ENCODE measurements around the gene OTUB2. TPM values are rescaled to one million over a fixed set of nuclear protein-coding genes. Genes with fewer than 3 reads are reported as not detected.

The OTUB2 gene
- total RNA-seq, 5 donors from 2014 or later (not counting 1 experiment from before 2014, with no cell fraction given): 0.09 to 0.57 (median 0.28) TPM

- DNase-seq: peak in 1 of 35 experiments; percentile 5
- Histone ChIP-seq H3K27me3 (replicated peaks in 1 of 2; ENCODE audit: control insufficient read depth in 2 of 2, extremely low read depth in 1 of 2, insufficient read depth in 2 of 2, low read length in 1 of 2) (no peaks in the 10 kb centered on the region), H3K36me3 (ENCODE audit: control insufficient read depth in 2 of 2, extremely low read depth in 1 of 2, insufficient read depth in 1 of 2, low read length in 1 of 2) (peaks cover 19 to 94% of the 10 kb centered on the region in 2 donors), H3K4me1 (ENCODE audit: control insufficient read depth in 1 of 2, extremely low read depth in 1 of 2, insufficient read depth in 2 of 2, low read length in 2 of 2) (peaks cover 21 to 32% of the 10 kb centered on the region in 2 experiments), H3K9me3 (no peaks in the 10 kb centered on the region), H3K27ac (ENCODE audit: low read length) (no peak overlapping the region), H3K4me3 (ENCODE audit: control insufficient read depth in 1 of 2, extremely low read depth in 1 of 2, low read length in 1 of 2) (no peak overlapping the region)
- Mint-ChIP-seq H3K9me3 (no peaks in the 10 kb centered on the region), H3K27ac (peak overlapping the region in 1 of 2 donors; percentile 39), H3K36me3 (peaks cover 79% of the 10 kb centered on the region), H3K4me3 (no peak overlapping the region), H3K27me3 (no peaks in the 10 kb centered on the region), H3K4me1 (peaks cover 42 to 64% (median 51%) of the 10 kb centered on the region in 3 donors)
- ChIA-PET POLR2A (no interaction called here), CTCF (no interaction called here)
- ATAC-seq (replicated peaks in 1 of 4): no peak
- 95% methylated on average over 7 of the region's 7 CpGs for WGBS (ENCODE audit: insufficient coverage)
Observed at GRCh38 chr14:94054936-94055335, 28.8 kb downstream of the OTUB2 start.

GRCh38 chr14:94056579-94057308, 30.6 kb downstream of the OTUB2 start:
- peaks cover 60 to 69% (median 66%) of the 10 kb centered on the region in 3 donors for H3K4me1 Mint-ChIP-seq
- peaks cover 24 to 40% of the 10 kb centered on the region in 2 experiments for H3K4me1 ChIP-seq (ENCODE audit: control insufficient read depth in 1 of 2, extremely low read depth in 1 of 2, insufficient read depth in 2 of 2, low read length in 2 of 2)
- CTCF ChIA-PET: interaction anchor here (0.6 to 1.2 kb wide), 6 partner anchors 10 to 79 kb away, joined by 3 to 4 read pairs (median 3); no protein-coding TSS in a partner anchor
- peak overlapping the region in 1 of 3 donors; percentile 5 for H3K4me3 Mint-ChIP-seq
- peaks cover 25 to 95% of the 10 kb centered on the region in 2 donors for H3K36me3 ChIP-seq (ENCODE audit: control insufficient read depth in 2 of 2, extremely low read depth in 1 of 2, insufficient read depth in 1 of 2, low read length in 1 of 2)
- no peaks in the 10 kb centered on the region for H3K27me3 ChIP-seq (replicated peaks in 1 of 2; ENCODE audit: control insufficient read depth in 2 of 2, extremely low read depth in 1 of 2, insufficient read depth in 2 of 2, low read length in 1 of 2)
- POLR2A ChIA-PET: no interaction called here
- no peaks in the 10 kb centered on the region for H3K9me3 ChIP-seq
- peaks cover 80% of the 10 kb centered on the region for H3K36me3 Mint-ChIP-seq
- H3K9me3 Mint-ChIP-seq: no peaks in the 10 kb centered on the region
- DNase-seq: peak in 4 of 35 experiments; percentile 12 to 48 (median 21)
- H3K27me3 Mint-ChIP-seq: no peaks in the 10 kb centered on the region
- ATAC-seq (replicated peaks in 1 of 4): peak in 2 of 4 experiments; percentile 36 to 45
- H3K4me3 ChIP-seq (ENCODE audit: control insufficient read depth in 1 of 2, extremely low read depth in 1 of 2, low read length in 1 of 2): no peak overlapping the region
- WGBS (ENCODE audit: insufficient coverage): 0% methylated on average over 3 of the region's 6 CpGs
- peak overlapping the region; percentile 70 to 82 for H3K27ac Mint-ChIP-seq
- no peak overlapping the region for H3K27ac ChIP-seq (ENCODE audit: low read length)

GRCh38 chr14:94058128-94058673, 32.1 kb downstream of the OTUB2 start:
- 60% methylated on average over 1 of the region's 1 CpG for WGBS (ENCODE audit: insufficient coverage)
- DNase-seq (peak in 1 of 35 experiments; percentile 1), ATAC-seq (replicated peaks in 1 of 4) (no peak)
- H3K27me3 ChIP-seq (replicated peaks in 1 of 2; ENCODE audit: control insufficient read depth in 2 of 2, extremely low read depth in 1 of 2, insufficient read depth in 2 of 2, low read length in 1 of 2): no peaks in the 10 kb centered on the region
- H3K9me3 Mint-ChIP-seq: no peaks in the 10 kb centered on the region
- H3K27ac ChIP-seq (ENCODE audit: low read length): no peak overlapping the region
- H3K4me1 ChIP-seq (ENCODE audit: control insufficient read depth in 1 of 2, extremely low read depth in 1 of 2, insufficient read depth in 2 of 2, low read length in 2 of 2): peaks cover 24 to 40% of the 10 kb centered on the region in 2 experiments
- no peak overlapping the region for H3K4me3 ChIP-seq (ENCODE audit: control insufficient read depth in 1 of 2, extremely low read depth in 1 of 2, low read length in 1 of 2)
- peaks cover 69 to 81% (median 78%) of the 10 kb centered on the region in 3 donors for H3K4me1 Mint-ChIP-seq
- H3K27ac Mint-ChIP-seq: peak overlapping the region; percentile 51 to 53
- POLR2A ChIA-PET: interaction anchor here (0.7 to 1.4 kb wide), 3 partner anchors 9 to 22 kb away, joined by 3 to 4 read pairs (median 3); partner anchors contain the start of genes DDX24 (in 1 of the 2) and IFI27L1 (in 1 of the 2)
- peaks cover 14 to 95% of the 10 kb centered on the region in 2 donors for H3K36me3 ChIP-seq (ENCODE audit: control insufficient read depth in 2 of 2, extremely low read depth in 1 of 2, insufficient read depth in 1 of 2, low read length in 1 of 2)
- H3K4me3 Mint-ChIP-seq: peak overlapping the region in 1 of 3 donors; percentile 27
- no peaks in the 10 kb centered on the region for H3K27me3 Mint-ChIP-seq
- H3K9me3 ChIP-seq: no peaks in the 10 kb centered on the region
- CTCF ChIA-PET: interaction anchor here in 1 of 2 donors (1.2 kb wide), 1 partner anchor 22 kb away, joined by 3 read pairs; no protein-coding TSS in a partner anchor
- H3K36me3 Mint-ChIP-seq: peaks cover 82% of the 10 kb centered on the region

GRCh38 chr14:94058674-94059138, 32.6 kb downstream of the OTUB2 start:
- H3K4me1 ChIP-seq (ENCODE audit: control insufficient read depth in 1 of 2, extremely low read depth in 1 of 2, insufficient read depth in 2 of 2, low read length in 2 of 2): peaks cover 24 to 40% of the 10 kb centered on the region in 2 experiments
- no peak overlapping the region for H3K27ac ChIP-seq (ENCODE audit: low read length)
- WGBS (ENCODE audit: insufficient coverage): 82% methylated on average over 3 of the region's 5 CpGs
- H3K9me3 Mint-ChIP-seq: no peaks in the 10 kb centered on the region
- H3K27me3 ChIP-seq (replicated peaks in 1 of 2; ENCODE audit: control insufficient read depth in 2 of 2, extremely low read depth in 1 of 2, insufficient read depth in 2 of 2, low read length in 1 of 2): no peaks in the 10 kb centered on the region
- H3K4me3 ChIP-seq (ENCODE audit: control insufficient read depth in 1 of 2, extremely low read depth in 1 of 2, low read length in 1 of 2): no peak overlapping the region
- DNase-seq: peak in 1 of 35 experiments; percentile 3
- H3K9me3 ChIP-seq: no peaks in the 10 kb centered on the region
- H3K27me3 Mint-ChIP-seq: no peaks in the 10 kb centered on the region
- peaks cover 84% of the 10 kb centered on the region for H3K36me3 Mint-ChIP-seq
- H3K4me1 Mint-ChIP-seq: peaks cover 71 to 85% (median 80%) of the 10 kb centered on the region in 3 donors
- peak overlapping the region in 1 of 2 donors; percentile 51 for H3K27ac Mint-ChIP-seq
- ChIA-PET POLR2A (interaction anchor here (1.0 to 1.4 kb wide), 3 partner anchors 9 to 22 kb away, joined by 3 to 4 read pairs (median 3); partner anchors contain the start of genes DDX24 (in 1 of the 2) and IFI27L1 (in 1 of the 2)), CTCF (no interaction called here)
- no peak for ATAC-seq (replicated peaks in 1 of 4)
- peaks cover 14 to 93% of the 10 kb centered on the region in 2 donors for H3K36me3 ChIP-seq (ENCODE audit: control insufficient read depth in 2 of 2, extremely low read depth in 1 of 2, insufficient read depth in 1 of 2, low read length in 1 of 2)
- peak overlapping the region in 1 of 3 donors; percentile 27 for H3K4me3 Mint-ChIP-seq

GRCh38 chr14:94059998-94060397, 33.9 kb downstream of the OTUB2 start:
- H3K4me3 ChIP-seq (ENCODE audit: control insufficient read depth in 1 of 2, extremely low read depth in 1 of 2, low read length in 1 of 2): no peak overlapping the region
- no peak for ATAC-seq (replicated peaks in 1 of 4)
- Mint-ChIP-seq H3K36me3 (peaks cover 71% of the 10 kb centered on the region), H3K27ac (peak overlapping the region in 1 of 2 donors; percentile 28), H3K27me3 (no peaks in the 10 kb centered on the region), H3K4me1 (peaks cover 78 to 88% (median 86%) of the 10 kb centered on the region in 3 donors), H3K9me3 (no peaks in the 10 kb centered on the region), H3K4me3 (no peak overlapping the region)
- H3K36me3 ChIP-seq (ENCODE audit: control insufficient read depth in 2 of 2, extremely low read depth in 1 of 2, insufficient read depth in 1 of 2, low read length in 1 of 2): peaks cover 11 to 86% of the 10 kb centered on the region in 2 donors
- ChIA-PET POLR2A (interaction anchor here (0.6 to 1.0 kb wide), 3 partner anchors 8 to 1971 kb away, joined by 3 to 4 read pairs (median 3); no protein-coding TSS in a partner anchor), CTCF (no interaction called here)
- no peak overlapping the region for H3K27ac ChIP-seq (ENCODE audit: low read length)
- no peaks in the 10 kb centered on the region for H3K27me3 ChIP-seq (replicated peaks in 1 of 2; ENCODE audit: control insufficient read depth in 2 of 2, extremely low read depth in 1 of 2, insufficient read depth in 2 of 2, low read length in 1 of 2)
- no peak for DNase-seq
- WGBS (ENCODE audit: insufficient coverage): 75% methylated on average over 3 of the region's 5 CpGs
- H3K4me1 ChIP-seq (ENCODE audit: control insufficient read depth in 1 of 2, extremely low read depth in 1 of 2, insufficient read depth in 2 of 2, low read length in 2 of 2): peaks cover 24 to 46% of the 10 kb centered on the region in 2 experiments
- H3K9me3 ChIP-seq: no peaks in the 10 kb centered on the region

- Mint-ChIP-seq H3K27me3 (no peaks in the 10 kb centered on the region), H3K36me3 (peaks cover 69% of the 10 kb centered on the region), H3K4me3 (no peak overlapping the region), H3K9me3 (peaks cover 0 to under 1% (median 0%) of the 10 kb centered on the region in 3 donors), H3K4me1 (peaks cover 87 to 89% (median 88%) of the 10 kb centered on the region in 3 donors), H3K27ac (no peak overlapping the region)
- no peak overlapping the region for H3K27ac ChIP-seq (ENCODE audit: low read length)
- DNase-seq: no peak
- peaks cover 12 to 50% of the 10 kb centered on the region in 2 experiments for H3K4me1 ChIP-seq (ENCODE audit: control insufficient read depth in 1 of 2, extremely low read depth in 1 of 2, insufficient read depth in 2 of 2, low read length in 2 of 2)
- WGBS (ENCODE audit: insufficient coverage): 97% methylated on average over 4 of the region's 9 CpGs
- ChIA-PET CTCF (no interaction called here), POLR2A (no interaction called here)
- no peaks in the 10 kb centered on the region for H3K27me3 ChIP-seq (replicated peaks in 1 of 2; ENCODE audit: control insufficient read depth in 2 of 2, extremely low read depth in 1 of 2, insufficient read depth in 2 of 2, low read length in 1 of 2)
- H3K9me3 ChIP-seq: no peaks in the 10 kb centered on the region
- ATAC-seq (replicated peaks in 1 of 4): no peak
- H3K36me3 ChIP-seq (ENCODE audit: control insufficient read depth in 2 of 2, extremely low read depth in 1 of 2, insufficient read depth in 1 of 2, low read length in 1 of 2): peaks cover 11 to 72% of the 10 kb centered on the region in 2 donors
- no peak overlapping the region for H3K4me3 ChIP-seq (ENCODE audit: control insufficient read depth in 1 of 2, extremely low read depth in 1 of 2, low read length in 1 of 2)
Observed at GRCh38 chr14:94062344-94062940, 36.3 kb downstream of the OTUB2 start.
